Islet precursor cell (in vitro differentiated cells): Measurements from ENCODE around the gene PKM.
"Not testable (repeated sequence)": the region's sequence is repeated elsewhere in the genome, so short reads cannot be mapped to it uniquely, and the experiment has no call there.

Experiments used
- DNase-seq: peaks from one replicate; pipeline ENCODE4 v3.0.0-alpha.2; 2018

The PKM gene

DNA sequence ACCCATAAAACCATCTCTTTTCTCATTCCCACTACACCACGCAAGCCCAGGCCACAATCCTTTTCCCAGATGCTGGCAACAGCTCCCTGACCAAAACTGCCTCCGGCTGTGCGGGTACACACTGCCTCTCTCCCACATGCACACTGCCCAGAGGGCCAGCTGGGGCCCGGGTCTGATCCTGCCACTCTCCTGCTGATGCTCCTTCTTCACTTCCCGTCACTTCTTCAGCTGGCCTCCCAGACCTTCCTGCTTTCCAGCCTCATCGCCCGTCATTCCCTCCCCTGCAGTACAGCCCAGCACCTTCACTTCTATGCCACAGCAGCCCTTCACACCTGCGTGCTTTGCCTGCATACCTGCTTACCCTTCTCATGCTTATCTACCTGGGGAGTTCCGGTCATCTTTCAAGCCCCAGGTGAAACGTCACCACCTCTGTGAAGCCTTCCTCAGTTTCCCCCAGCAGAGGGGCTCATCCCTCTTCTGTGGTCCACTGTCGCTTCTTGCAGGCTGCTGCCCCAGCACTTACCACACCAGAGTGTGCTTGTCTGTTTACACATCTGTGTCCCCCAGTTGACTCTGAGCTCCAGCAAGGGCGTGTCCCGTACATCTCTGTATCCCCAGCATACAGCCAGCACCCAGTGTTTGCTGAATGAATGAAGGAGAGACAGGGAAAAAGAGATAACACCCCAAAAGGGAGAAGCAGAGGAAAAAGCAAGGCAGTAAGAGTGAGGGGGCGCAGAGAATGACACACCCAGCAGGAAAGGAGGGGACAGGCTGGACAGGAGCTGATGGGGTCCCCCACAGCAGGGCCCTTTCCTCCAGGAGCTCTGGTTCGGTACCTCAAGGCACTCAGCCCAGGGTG lies 55.6 kb downstream of the PKM start:
- peak; percentile 44 for DNase-seq

DNA sequence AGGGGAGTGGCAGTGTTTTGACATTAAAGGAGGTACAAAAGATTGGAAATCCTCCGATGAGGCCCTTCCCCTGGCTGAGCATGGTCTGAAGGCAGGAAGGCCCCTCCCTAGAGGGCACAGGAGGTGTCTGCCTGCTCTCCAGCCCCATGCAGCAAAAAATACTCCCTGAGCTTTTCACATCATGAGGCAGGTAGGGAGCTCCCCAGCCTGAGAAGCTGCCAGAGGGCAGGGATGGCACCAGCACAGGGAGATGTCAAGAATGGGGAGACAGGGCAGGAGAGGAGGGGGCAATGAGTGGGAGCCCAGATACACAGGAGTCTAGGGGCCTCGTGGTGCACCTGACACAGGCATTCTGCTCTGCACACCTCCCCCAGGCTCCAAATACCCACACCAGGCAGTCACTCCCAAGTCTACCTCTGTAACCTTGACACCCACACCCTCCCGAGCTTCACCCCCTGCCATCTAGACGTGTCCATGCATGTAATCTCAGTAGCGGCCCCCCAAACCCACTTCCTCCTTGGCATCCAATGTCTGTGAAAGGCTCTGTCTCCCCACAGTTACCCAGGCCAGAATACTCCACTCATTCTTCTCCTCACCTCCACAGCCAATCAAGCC lies 56.3 kb downstream of the PKM start:
- DNase-seq: no peak

DNA sequence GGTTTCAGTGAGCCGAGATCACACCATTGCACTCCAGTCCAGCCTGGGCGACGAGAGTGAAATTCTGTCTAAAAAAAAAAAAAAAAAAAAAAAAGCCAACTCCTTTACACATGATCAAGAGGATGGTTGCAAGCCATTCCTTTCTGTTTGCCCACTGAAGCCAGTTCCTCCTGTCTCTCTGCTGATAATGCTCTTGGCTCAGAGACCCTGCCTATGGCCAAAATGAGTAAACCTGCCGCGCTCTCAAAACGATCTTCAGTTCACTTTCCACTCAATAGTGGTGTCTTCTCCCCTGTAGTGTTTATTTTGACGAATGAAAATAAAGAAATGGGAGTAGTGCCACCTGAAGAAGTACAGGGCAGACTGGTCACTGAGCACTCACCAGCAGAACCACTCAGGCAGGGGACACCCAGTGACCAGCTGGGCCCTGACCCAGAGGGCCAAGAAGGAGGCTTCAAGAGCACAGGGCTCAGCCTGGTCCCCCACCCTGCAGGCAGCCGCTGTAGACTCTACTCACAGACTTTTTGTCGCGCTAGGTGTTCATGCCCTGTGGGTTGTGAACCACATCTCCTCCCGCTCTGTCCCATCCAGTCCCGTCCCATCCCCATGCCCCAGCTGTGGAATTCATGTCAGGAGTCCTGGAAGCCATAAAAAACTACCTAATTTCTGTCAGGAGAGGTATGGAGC lies 57.0 kb downstream of the PKM start:
- DNase-seq: no peak

DNA sequence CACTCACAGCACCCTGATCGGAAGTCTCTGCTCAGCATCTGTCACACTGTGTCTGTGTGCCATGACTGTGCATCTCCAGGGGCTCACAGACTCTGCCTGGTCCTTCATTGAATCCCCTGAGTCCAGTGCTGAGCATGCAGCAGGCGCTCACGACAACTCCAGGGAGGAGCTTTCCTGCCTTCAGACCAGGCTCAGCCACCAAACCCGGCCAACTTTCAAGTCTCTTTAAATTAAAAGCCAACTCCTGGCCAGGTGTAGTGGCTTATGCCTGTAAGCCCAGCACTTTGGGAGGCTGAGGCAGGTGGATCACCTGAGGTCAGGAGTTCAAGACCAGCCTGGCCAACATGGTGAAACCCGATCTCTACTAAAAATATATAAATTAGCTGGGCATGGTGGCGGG lies 57.6 kb downstream of the PKM start:
- no peak for DNase-seq

DNA sequence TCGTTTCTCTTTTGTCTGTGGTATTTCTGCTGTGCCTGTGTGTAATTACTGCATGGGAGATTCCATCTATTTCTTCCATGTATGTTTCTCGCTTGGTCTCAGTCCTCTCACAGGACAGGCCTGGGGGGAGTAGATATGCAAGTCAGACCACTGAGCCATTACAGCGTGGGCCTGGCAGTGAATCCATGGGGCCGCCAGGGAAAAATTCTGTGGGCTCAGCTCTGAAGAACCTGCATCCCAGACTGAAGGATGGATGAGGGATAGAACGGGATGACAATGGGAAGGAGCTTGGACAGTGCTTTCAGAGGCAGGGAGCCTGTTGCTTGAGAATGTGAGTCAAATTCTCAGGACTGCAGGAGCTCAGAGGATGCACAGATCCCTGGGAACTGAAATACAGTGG lies 58.2 kb downstream of the PKM start:
- no peak for DNase-seq

DNA sequence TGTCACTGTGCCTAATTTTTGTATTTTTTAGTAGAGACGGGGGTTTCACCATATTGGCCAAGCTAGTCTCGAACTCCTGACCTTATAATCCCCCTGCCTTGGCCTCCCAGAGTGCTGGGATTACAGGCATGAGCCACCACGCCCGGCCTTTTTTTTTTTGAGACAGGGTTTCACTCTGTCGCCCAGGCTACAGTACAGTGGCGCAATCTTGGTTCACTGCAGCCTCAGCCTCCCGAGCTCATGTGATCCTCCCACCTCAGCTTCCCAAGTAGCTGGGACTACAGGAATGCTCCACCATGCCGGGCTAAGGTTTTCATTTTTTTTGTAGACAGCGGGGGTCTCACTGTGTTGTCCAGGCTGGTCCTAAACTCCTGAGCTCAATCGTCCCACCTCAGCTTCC lies 59.0 kb downstream of the PKM start:
- DNase-seq: not testable (repeated sequence)

DNA sequence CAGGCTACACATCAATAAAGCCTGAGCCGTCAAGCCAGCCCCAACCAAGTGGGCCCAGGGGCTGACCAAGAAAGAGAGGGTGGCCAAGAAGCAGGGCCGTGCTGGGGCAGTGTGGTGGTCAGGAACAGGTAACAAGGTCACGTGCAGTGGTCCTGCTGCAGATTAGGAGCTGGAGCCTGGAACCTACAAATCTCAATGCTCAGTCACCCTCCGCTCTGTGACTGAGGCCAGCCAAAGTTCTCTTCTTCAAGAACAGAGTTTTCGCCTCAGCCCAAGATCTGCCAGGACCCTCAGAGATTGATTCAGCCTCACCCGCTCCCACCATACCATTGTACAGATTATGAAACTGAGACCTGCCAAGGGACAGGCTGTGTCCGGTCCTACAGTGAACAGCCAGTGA lies 60.3 kb downstream of the PKM start:
- DNase-seq: no peak

DNA sequence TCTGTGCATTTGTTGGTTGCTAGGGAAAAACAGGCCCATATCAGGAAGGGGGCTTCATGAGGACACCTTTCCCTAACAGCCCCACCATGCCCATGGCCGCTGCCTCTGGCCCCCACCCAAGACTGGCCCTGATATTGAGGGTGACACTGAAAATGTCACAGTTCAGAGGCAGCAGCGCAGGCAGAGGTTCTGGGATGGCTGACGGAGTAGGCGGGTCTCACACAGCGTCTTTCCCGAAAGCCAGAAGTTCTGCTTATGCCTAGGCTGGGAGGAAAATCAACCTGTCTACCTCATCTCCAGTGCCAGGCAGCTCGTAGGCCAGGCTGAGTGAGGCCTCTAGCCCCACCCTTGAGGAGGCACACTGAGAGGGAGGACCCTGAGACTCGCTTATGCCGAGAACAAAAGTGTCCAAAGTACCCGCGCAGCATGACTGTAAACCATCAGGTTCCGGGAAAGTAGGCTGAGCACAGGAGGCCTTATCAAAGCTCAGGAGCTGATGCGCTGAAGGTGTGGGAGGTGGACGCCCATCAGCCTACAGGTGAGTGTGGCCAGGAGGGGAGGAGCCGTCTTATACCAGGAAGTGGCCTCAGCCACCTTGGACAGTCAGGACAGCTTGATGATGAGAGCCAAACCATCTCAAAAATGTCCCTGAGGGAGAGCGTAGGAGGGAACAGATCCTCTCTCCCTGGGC lies 60.9 kb downstream of the PKM start:
- DNase-seq: peak; percentile 93

DNA sequence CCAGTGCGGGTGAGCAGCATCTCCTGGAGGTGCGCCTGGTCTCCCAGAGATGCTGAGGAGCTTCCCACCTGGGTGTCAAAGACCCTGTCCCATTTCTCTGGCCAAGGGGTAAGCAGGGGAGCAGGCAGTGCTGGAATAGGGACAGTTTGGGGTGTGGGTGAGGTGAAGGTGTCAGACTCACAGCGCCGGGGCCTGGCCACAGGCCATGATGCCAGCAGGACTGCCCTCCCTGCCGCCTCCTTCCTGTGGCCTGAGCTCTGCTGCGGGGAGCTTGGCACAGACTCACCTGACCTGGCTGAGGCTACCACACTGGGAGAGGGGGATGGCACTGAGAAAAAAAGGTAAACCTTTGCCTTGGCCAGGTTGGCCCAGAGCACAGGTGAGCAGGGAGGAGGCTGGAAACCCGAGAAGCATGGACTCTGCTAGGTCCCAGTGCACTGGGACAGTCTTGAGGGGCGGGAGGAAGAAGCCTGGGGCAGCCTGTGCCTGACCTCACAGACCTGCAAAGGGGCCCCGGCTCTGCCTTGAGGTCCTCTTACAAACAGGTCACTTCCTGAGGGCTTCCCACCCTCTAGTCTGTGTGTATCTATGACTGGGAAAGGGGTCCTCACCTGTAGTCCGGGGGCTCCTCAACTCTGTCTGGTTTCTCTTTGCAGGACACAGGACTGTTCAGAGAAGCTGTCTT lies 61.6 kb downstream of the PKM start:
- no peak for DNase-seq

DNA sequence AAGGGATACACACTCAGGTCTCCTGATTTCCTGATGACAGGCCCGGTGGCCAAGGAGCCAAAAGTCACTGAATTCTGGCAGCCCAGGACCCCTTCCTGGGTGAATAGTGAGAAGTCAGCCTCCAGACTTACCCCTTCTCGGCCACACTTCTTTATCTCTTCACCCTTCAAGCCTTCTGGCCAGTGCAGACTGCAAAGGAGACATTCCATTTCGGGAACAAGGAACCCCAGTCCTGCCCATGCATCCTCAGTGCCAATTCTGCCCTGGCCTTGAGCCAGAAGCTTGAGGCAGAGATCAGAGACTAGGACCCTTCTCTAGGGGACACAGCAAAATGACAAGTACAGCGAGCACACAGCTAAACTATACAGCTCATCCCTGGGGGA lies 62.2 kb downstream of the PKM start:
- no peak for DNase-seq

DNA sequence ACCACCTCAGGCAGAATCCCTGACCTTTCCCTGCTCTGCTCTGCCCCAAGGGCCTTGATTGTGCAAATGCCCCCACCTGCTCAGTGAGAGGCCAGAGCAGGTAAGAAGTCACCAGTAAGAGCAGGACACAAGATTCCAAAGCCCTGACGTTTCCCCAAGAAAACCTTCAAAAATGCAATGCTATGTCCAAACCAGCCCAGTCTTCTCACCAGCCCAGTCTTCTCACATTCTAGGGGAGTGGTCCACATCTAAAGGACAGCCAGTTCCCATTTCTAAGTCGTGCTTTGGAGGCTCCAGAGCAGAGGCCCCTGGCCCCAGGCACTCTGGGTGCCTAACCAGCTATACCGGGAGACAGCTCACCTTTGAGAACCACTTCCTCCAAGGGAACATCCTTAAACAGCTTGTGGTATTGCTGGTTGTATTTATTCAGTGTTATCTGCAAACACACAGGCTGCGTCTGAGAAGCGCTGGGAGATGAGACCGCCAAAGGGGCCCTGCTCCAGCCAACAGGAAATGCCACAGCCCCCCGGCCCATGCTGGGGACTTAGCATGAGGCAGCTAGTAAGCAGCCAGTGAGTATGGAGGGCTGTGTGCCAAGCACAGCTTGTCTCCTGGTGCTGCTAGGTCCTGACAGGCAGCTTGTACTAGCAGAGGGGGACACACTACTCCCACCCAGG lies 62.7 kb downstream of the PKM start:
- peak; percentile 94 for DNase-seq

DNA sequence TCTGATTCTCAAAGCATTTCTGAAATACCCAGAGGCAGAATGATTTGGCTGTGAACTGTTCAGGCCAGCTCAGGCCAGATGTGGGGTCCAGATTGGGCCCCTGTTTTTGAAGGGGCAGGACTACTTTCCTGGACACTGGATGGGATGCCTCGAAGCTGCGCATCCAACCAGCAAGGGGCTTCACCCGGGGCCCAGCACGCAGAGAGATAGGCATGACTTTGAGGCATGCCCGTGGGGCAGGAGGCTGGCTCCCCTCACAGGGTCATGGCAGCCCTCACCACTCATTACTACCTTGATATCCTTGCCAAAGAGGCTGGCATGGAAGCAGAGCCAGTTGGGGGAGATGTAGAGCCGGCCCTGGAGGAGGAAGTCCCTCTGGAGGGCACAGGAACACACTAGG lies 63.5 kb downstream of the PKM start:
- DNase-seq: no peak

DNA sequence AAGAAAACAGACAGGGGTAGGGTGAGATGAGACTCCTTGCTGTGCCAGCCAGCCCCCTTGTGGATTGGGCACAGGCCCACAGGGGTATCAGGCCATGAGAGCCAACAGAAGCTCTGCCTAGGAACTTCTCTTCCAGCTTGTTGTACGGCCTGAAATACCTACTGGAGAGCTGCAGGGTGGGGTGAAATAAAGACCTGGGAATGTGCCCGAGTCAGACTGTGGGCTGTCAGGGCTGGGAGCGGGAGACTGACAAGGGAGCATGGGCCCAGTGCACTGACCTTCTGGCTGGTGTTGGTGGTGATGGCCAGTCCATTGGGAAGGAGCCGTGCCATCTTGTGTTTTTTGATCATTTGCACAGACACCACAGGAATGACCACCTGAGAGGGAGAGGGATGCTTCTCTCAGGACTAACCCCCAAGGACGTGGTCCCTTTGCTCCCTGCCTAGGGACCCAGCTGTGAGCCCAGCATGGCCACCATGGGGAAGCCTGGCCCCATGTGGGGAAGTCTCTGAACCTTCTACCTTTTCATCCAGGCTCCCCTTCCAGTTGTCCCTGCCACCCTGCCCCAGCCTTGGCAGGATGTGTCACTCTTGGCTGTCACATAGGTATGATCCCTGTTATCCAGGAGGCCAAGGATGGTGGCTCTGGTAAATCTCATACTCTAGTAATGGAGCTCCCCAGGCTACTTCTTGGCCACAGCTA lies 64.1 kb downstream of the PKM start:
- DNase-seq: no peak

DNA sequence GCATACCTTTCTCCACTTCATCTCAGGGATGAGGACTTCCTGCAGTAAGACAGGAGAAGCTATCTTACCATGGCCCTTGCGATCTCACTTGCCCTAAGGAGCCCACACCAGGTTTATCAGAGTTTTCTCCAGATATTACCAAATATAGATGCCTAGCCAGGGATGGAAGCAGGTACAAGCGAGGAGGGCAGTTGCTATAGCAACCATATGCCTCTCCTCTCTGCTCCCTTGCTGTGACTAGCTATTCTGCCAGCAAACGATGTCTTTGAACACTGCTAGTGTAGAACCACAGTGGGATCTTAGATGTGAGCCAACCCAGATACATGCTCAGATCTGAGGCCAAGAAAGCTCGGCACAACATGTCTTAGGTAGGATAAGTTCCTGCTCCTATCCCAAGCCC lies 67.3 kb downstream of the PKM start:
- no peak for DNase-seq

DNA sequence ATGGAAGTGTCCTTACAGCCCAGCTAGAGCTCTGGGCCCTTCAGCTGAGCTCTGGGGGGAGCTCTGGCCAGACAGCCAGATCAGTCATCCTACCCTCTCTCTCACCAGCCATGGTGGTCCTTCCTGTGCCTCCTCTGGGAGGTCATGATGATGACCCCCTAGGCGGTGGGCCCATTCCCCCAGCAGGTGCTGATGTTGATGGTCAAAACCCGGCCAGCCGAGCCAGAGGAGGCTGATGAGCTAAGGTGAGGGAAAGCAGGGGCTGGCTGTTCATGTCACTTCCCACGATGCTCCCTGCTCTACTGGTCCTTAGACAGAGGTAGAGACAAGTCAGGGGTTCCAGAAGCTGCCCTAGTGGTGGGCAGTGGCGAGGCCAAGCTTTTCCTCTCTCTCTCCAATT lies 68.4 kb downstream of the PKM start:
- DNase-seq: no peak

DNA sequence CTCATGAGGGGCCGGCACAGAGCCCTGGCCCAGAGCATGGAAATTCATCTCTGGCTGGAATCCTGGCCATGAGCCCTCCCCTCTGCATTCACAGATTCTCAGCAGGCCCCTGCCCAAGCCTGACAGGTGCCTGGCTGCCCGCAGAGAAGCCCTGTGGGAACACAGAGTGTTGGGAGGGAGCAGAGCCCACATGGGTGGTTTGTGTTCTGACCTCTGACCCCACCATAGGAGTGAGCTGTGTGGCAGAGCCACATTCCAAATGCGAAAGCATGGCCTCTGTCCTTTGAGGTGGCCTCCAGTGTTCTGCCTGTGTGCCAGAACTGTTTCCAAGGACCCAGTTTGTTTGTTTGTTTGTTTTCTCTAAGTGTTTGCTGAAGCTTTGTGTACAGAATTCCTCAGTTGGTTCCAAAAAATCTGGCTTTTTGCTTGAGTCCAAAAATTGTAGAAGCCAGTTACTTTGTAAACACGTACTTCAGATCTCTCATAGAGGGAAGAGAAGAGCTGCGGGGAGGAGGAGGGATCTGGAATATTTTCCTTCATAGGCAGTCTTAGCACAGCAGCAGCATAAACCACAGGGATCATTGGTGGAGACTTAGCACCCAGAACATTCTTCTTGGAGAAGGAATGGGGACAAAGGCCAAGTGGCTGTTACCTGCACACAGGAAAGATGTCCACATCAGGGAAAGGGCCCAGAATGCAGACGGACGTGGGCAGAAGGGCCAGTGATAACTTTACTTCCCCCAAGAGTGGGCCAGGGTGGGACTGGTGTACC lies 69.4 kb downstream of the PKM start:
- DNase-seq: no peak

DNA sequence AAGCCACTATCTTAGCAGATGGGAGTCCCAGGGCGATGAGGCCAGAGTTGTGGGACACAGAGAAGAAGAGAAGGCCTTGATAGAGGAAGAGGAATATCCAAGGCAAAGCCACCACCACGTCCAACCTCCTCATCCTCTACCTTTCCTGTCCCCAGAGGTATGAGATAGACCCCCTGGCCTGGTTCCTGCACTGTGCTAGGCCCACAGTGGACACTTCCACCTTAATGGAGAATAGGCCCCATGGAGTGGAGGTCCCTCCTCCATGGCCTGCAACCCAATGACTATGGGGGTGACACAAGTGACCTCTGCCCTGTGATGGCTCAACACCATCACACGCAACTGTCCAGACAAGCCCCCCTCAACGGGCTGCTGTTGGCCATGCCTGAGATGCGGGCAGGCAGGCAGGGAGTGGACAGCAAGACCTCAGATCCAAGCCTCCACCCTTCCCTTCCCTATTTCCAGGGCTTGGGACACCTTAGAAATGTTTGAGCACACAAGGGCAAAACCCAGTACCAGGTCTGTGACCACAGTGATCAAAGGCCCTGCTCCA lies 70.2 kb downstream of the PKM start:
- no peak for DNase-seq

DNA sequence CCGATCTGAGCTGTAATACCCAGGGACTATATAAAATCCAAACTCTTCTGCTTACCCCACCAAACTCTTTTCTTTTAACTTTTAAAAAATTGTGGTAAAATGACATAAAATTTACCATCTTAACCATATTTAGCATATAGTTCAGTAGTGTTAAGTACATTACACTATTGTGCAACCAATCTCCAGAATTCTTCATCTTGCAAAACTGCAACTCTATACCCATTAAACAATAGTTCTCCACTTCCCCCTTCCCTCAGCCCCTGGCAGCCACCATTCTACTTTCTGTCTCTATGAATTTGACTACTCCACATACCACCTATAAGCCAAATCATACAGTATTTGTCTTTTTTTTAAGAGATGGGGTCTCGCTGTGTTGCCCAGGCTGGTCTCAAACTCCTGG lies 74.1 kb downstream of the PKM start:
- no peak for DNase-seq

DNA sequence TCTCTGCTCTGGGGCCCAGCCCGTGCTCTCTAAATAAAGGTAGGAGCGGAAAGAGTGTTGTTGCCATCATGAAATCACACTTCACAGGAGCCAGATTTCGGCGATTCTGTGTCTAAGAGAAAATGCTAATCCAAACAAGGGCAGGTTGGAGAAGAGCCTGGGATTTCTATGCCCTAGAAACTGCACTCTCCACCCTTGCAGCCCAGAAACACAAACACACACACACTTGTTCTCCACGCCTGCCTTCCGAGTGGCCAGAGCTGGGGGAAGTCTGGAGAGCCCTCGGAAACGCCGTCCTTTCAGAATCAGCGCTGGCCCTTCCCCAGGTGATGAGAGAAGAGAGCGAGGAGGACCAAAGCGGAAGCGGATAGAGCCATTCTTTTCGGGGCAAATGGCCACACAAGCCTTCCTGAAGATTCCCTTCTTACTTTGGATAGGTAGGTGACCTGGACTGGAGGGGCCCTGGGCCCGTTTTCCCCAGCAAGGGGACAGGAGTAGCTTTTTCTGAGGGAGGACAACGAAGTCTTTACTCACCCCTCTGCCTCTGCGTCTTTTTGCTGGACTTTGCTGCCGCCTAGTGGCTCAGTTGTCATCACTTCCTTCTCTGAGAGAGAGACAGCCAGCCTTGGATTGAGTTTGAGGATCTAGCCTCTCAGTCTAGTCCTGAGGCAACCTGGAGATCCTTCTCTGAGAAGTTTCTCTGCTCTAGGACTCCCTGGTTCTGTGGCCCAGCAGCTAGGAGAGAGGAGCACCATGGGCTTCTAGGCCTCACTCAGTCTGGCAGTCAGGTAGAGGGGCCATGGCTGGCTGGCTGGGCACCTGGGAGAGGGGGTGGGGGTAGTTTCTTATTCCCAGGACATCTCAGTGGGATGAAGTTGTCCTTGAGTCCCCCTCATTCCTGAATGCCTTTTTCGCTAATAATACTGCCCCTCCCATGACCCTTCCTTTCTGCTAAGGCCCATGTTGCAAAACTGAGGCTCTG lies 75.1 kb downstream of the PKM start:
- peak; percentile 92 for DNase-seq
